ENCODE results near the gene FAM227B.

The FAM227B gene

GRCh38 chr15:49315391-49315823 lies 305.2 kb downstream of the FAM227B start:
- TF ChIP-seq CTCF (IDR thresholded peaks at IDR 0.05; ENCODE audit: low read depth, low read length), result no peak
- DNase-seq (ENCODE audit: extremely low read depth, low read depth), result no peak

GRCh38 chr15:49314716-49315115 lies 305.9 kb downstream of the FAM227B start:
- no peak for DNase-seq (ENCODE audit: extremely low read depth, low read depth)
- TF ChIP-seq CTCF (IDR thresholded peaks at IDR 0.05; ENCODE audit: low read depth, low read length), result no peak

DNA sequence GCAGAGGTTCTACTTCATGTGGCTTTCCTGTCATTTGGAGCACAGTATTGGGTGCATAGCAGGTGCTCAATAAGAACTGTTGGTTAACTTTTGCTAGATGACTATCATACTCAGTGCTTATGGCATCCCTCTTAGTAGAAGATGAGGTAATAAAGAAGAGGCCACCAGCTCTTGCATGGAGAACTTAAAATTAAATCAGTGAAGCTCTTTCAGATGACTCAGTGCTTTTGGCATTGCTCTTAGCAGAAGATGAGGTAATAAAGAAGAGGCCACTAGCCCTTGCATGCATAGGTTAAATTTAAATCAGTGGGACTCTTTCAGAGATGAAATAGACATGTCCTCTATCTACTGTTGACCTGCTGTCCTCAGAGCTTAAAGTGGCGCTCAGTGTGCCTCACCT lies 307.0 kb downstream of the FAM227B start:
- DNase-seq (ENCODE audit: extremely low read depth, low read depth), result peak; percentile 64

GRCh38 chr15:49309889-49310288 lies 310.7 kb downstream of the FAM227B start:
- no peak for DNase-seq (ENCODE audit: extremely low read depth, low read depth)
- no peak for TF ChIP-seq CTCF (IDR thresholded peaks at IDR 0.05; ENCODE audit: low read depth, low read length)

More for the DNA sequence above, 307.0 kb downstream of the FAM227B start:
- TF ChIP-seq CTCF (IDR thresholded peaks at IDR 0.05; ENCODE audit: low read depth, low read length), result no peak

GRCh38 chr15:49308686-49309085 lies 311.9 kb downstream of the FAM227B start:
- no peak for DNase-seq (ENCODE audit: extremely low read depth, low read depth)
- no peak for TF ChIP-seq CTCF (IDR thresholded peaks at IDR 0.05; ENCODE audit: low read depth, low read length)

DNA sequence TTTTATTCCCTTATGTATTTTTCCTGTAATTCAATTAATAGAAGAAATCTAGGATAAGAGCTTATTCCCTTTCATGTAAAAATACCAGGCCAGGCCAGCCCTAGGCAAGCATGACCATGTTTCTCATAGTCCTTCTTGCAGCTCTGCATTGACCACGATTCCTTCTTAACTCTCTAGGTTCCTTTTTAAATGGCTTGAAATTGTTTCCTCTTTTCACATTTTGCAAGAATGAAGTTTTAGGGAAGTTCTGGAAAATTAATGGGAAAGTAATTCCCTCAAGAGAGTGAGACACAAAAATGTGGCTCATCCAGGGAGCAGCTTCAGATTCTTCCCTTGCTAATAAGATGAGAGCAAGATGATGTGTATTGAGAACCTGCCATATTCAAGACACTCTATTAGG lies 314.1 kb downstream of the FAM227B start:
- no peak for TF ChIP-seq CTCF (IDR thresholded peaks at IDR 0.05; ENCODE audit: low read depth, low read length)
- DNase-seq (ENCODE audit: extremely low read depth, low read depth), result no peak

GRCh38 chr15:49303003-49303402 lies 317.6 kb downstream of the FAM227B start:
- DNase-seq (ENCODE audit: extremely low read depth, low read depth), result no peak
- TF ChIP-seq CTCF (IDR thresholded peaks at IDR 0.05; ENCODE audit: low read depth, low read length), result no peak

Data from AG09319 (cell line).